NCI-H1417 (cell line): ENCODE measurements around the gene F12.

ENCODE experiments used
- DNase-seq, 3 experiments: peaks; one replicate each; lab custom pipeline; 2025; lab: John Stamatoyannopoulos, UW

The F12 gene

DNA sequence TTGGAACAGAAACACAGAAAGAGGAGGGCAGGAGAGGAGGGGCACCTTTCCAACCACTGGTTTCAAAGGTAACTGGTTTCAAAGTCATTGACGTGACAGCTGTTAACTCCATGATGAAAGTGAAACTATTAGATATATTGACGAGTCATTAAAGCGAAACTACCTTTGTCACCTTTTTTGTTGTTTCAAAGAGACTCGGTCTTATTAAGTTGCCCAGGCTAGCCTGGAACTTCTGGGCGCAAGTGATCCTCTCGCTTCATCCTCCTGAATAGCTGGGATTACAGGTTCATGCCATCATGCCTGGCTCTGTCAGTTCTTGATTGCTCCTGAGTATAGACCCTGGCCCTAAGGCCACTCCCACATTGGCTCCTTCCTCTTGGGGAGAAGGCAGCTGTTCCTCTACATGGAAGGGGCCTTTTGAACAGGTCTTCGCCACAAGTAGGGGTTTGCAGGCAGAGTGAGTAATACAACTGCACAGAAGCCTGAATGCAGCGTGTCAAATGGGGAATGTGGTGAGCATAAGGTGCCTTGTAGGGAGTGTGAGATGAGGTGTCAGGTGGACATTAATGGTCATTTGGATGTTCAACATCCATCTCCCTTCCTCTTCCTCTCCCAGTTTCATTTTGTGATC is 3.4 kb upstream of the F12 start:
- DNase-seq = no peak

DNA sequence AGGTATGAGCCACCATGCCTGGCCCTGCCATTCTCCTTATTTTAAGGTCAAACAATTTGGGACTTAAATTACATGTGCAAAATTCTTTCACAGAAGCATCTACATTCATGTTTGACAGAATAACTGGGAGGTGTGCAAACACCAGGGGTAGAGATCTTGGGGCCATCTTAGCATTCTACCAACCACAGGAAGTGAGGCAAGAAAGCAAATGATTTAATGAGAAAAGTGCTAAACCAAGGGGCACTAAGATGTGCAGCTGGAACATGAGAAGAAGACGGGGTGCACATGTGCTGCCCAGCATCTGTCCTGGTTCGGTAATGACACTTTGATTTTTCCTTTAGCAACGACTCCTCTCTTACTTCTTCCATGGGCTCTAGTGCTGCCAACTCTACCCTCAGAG is 1.2 kb upstream of the F12 start:
- DNase-seq = no peak

DNA sequence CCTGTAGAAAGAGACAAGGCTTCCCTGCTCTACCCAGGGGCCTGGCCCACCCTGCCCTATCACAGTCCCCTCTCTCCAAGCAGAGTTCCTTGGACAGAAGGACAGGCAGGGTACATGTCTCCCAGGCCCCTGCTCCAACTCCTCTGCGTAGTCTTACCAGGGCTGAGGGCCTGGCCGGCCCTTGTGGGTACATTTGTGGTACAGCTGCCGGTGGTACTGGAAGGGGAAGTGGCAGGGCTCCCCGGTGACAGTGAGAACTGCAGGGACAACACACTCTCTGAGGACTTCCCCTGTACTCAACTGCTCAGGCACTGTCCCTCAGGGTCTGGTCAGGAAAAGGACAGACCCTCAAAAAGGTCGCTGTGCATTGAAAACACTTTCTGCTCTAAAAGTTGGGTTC is 3.6 kb downstream of the F12 start:
- no peak for DNase-seq

DNA sequence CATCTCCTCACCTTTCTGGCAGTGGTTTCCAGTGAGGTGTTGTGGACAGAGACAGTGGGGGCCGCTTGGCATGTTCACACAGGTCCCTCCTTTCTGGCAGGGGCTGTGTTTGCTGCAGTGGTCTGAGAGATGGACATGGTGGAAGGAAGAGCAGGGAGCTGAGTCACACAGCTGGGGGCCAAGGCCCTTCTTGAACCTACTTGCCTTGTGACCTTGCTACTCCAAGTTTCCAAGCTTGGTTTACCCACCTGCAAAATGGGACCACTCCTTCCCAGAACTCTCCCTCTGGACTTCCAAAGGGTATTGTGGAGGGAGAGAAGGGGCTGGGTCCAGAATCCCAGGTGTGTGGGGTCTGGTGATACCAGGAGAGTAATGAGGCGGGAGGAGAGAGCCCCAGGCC is 4.1 kb downstream of the F12 start:
- no peak for DNase-seq

DNA sequence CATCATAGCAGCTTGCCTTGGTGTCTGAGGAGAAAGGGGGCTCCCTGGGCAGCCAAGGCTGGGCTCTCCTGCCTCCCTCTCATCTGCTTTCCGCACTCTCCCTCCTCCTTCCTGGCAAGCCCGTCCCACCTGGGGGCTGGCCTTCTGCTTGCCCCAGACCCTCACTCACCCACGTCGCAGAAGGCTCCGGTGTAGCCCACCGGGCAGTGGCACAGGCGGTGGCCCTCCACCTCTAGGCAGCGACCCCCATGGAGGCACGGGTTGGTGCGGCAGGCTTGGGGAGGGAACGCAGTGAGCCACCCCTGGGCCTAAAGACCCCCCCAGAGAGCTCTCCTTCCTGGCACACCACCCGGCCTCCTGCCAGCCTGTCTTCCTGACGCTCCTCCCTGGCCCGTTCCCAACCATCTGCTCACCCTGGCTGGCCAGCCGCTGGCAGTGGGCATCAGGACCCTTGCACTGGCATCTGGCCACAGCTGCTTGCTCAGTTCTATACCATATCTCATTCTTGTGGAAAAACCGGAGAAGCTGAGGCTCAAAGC is 4.7 kb downstream of the F12 start:
- DNase-seq = peak in 1 of 3 experiments; percentile 28

DNA sequence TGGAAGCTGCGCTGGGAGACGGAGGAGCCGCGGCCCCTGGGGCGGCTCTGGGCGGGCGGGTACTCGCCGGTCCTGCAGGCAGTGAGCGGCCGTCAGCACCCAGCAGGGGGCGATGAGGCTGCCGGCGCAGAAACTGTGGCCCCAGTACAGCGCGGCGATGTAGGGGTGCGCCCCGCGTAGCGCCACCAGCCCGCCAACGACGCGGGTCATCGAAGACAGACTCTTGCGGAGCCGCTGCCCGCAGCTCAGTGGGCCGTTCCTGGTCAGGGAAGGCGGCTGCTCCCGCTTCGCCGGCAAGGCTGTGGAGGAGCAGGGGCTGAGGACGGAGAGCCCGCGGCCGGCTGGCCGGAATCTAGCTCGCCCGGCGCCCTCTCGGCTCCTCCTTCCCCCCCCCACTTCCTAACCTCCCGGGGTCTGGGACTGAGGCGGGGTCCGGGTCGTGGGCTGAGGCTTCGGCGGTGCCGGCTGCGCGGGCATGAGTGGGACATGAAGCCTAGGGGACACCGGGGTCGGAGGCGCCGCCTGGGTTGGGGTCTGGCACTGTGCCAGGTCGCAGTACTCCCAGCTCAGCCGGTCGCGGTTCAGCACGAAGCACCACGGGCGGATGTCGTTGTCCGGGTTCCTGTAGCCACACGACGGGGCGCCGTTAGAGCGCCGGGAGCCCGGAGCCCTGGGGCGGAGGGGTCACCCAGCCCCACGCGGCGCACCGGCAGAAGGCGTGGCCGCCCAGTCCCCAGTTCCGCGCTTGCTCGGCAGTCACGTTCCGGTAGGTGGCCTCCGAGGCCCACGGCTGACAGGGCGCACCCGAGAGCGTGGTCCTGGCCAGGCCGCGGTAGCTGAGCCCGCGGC is 5.3 kb downstream of the F12 start:
- DNase-seq = peak; percentile 54 to 80 (median 76)

DNA sequence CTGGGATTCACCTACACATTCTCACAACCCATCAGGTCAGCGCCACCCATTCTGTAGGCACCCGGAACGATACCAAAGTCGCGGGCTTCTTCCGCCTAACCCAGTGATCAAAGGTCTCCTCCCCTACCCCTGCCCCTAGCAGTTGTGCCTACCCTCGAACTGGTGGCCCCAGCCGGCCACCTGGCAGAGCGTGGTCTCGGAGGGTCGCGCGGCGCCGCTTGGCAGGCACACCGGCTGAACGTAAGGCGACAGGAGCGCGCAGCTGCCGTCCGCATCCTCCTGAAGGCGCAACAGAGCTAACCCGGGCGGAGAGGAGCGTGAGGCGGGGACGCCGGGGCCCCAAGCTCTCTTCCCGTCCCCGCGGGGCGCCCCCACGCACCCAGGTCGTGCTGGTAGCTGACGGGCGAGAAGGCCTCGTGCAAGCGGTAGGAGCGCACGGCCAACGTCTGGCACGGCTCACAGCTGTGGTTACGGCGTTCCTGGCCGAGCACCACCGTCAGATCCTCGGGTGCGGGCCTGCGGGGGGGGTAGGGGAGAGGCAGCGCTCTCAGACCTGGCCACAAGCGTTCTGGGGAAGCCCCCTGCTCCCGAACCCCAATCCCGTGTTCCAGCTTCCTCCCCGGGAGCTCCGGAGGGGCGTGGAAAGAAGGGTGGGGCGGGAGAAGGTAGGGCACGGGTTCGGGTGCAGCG is 6.1 kb downstream of the F12 start:
- peak; percentile 29 to 68 (median 68) for DNase-seq

DNA sequence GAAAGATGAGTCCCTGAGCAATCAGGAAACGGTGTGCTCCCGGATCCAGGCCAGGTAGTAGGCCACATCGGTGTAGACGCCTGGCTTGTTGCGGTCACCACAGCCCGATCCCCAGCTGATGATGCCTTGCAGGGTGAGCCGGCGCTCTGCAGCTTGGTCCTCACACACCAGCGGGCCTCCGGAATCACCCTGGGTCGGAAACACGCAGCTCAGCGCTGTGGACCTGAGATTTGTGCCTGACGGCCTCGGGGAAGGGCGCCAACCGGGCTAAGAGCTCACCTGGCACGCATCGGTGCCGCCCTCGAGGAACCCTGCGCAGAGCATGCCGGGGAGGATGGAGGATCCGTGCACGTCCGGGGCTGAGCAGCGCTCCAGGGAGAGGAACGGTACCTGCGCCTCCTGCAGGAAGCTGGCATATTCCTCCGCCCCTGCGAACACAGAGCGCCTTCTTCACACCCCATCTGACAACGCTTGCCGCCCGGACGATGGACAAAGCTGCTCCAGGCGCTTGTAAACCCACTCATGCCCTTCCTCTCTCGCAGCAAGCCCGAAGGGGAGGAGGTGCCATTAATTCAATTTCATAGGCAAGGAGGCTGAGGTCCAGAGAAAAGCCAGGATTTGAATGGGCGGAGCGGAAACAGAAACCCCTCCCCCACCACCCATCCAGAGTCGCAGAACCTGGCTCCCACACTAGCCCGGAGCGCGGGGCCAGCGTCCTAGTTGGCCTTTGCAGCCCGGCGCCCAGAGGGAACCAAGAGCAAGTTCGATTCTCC is 6.9 kb downstream of the F12 start:
- DNase-seq = peak; percentile 80 to 90 (median 82)

DNA sequence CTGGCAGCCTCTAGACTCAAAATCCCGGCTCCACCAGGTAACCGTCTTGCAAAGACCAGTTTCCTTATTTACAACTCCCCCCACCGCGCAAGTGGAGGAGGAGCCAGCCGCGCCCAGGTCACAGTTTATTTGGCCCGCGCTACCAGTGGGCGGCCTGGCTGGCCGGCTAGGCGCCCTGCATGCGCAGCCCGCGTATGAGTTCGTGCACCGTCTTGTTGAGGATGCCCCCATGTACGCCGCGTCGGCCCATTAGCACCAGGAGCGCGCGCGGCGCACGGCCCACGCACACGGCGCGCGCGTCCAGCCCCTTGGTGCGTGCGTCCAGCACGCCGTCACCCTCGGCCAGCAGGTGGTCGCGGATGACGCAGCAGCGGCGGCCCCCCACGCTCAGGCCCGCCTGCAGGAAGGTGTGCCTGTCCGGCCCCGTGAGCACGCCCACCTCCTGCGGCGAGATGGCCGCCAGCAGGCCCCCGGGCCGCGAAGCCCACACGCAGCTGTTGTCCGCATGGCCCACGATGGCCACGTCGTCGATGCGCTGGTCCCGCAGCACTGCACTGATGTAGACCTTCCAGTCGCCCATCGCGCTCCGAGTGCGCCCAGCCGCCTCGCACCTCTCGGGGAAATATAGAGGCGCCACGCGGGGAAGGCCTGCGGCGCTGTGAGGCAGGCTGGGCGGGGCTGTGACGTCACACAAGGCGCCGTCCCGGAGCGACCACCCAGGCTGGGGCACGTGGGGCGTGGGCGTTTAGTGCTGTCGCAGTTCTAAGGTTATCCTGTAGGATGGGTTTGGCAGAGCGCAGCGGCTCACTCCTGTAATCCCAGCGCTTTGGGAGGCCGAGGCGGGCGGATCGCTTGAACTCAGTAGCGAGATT is 9.1 kb downstream of the F12 start, which contains the start of gene PFN3:
Gene PFN3, minus strand, starts transcription at position 665 of the 872 bp plus-strand sequence. Its CDS starts 85 bp downstream, at position 580.
- DNase-seq = no peak

DNA sequence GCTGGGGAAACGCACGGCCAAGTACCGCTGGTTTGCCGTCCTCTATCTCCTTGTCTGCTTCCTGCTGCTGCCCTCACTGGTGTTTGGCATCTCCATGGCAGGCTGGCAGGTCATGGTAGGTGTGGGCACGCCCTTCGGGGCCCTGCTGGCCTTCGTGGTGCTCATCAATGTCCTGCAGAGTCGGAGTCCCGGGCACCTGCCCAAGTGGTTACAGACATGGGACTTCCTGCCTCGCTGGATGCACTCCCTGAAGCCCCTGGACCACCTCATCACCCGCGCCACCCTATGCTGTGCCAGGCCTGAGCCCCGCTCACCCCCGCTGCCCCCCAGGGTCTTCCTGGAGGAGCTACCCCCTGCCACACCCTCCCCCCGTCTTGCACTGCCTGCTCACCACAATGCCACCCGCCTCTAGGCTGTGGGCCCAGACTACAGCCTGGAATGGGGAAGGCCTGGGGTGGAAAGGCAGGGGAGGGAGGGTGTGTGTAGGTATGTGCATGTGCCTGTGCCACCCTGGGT is 11.4 kb downstream of the F12 start:
- no peak for DNase-seq

DNA sequence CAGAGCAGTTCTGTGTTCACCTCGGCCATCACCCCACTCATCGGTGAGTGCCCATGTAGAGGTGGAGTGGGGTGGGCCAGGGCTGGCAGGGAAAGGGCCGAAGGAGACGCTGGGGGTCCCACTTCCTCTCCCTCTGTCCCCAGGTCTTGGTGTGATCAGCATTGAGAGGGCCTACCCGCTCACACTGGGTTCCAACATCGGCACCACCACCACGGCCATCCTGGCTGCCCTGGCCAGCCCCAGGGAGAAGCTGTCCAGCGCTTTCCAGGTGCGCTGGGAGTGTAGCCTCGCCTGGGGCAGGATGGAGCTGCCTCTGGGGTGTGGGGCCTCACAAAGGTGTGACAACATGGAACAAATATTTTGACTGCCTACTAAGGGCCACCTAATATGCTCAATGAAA is 12.6 kb downstream of the F12 start:
- no peak for DNase-seq

DNA sequence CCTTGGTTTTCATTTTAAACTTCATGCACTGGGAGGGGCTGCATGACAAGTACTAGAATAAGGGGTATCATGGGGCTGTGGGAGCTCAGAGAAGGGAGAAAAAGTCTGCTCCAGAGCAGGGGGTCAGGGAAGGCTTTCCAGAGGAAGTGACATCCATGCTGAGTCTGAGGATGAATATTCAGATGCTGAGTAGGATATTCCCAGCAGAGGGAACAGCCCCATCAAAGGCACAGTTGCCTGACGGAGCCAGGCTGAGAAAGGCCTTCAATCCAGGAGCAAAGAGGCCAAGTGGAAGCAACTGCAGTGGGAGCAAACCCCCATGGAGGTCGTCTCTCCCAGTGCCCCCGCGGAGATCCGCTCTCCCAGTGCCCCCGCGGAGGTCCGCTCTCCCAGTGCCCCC is 13.3 kb downstream of the F12 start:
- no peak for DNase-seq

DNA sequence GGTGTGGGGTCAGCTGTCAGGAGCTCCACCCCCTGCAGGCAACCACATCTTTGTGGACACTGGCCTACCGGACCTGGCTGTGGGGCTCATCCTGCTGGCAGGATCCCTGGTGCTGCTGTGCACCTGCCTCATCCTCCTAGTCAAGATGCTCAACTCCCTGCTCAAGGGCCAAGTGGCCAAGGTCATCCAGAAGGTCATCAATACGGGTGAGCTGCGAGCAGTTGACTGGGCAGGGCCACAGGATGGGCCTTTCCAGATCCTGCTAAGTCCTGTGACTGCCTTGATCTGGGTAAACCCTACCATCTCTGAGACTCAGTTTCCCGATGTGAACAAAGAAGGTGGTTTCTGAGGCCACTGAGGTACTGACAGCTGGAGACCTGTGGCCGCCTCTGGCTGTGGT is 15.4 kb downstream of the F12 start:
- DNase-seq = no peak

DNA sequence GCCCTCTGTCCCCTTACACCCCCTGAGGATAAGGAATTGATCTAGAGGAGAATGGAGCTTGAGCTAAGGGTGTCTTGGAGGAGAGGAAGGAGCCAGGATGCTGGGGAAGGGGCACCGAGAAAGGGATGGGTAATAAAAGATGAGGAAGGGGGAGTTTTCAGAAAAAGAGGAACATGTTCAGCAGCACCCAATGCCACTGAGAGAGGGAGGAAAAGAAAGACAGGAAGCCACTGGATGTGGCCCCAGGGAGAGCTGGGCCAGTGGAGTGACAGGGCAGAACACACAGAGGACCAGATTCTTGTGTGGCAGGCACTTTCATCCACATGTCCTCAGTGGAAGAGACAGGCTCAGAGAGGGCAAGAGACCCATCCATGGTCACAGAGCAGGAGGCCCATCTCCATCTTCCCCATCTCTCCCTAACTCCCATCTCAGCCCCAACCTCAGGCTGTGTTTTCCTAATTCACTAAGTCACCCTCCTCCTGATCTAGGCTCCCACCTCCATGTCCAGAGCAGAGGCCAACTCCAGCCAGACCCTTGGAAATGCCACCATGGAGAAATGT is 16.1 kb downstream of the F12 start:
- DNase-seq = no peak

DNA sequence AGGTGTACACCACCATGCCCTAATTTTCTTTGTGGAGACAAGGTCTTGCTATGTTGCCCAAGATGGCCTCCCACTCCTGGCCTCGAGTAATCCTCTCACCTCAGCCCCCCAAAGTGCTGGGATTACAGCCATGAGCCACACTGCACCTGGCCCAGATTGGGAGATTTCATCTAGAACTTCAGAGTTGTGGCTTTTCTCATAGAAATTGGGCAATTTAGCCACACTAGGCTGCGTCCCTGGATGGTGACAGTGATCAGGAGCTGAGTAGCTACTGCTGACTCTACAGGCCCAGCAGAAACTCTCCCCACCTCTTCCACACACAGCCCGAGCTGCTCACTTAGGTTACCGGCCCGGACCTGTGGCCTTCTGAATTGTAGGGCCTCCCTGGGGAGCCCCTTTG is 16.6 kb downstream of the F12 start:
- DNase-seq = no peak

DNA sequence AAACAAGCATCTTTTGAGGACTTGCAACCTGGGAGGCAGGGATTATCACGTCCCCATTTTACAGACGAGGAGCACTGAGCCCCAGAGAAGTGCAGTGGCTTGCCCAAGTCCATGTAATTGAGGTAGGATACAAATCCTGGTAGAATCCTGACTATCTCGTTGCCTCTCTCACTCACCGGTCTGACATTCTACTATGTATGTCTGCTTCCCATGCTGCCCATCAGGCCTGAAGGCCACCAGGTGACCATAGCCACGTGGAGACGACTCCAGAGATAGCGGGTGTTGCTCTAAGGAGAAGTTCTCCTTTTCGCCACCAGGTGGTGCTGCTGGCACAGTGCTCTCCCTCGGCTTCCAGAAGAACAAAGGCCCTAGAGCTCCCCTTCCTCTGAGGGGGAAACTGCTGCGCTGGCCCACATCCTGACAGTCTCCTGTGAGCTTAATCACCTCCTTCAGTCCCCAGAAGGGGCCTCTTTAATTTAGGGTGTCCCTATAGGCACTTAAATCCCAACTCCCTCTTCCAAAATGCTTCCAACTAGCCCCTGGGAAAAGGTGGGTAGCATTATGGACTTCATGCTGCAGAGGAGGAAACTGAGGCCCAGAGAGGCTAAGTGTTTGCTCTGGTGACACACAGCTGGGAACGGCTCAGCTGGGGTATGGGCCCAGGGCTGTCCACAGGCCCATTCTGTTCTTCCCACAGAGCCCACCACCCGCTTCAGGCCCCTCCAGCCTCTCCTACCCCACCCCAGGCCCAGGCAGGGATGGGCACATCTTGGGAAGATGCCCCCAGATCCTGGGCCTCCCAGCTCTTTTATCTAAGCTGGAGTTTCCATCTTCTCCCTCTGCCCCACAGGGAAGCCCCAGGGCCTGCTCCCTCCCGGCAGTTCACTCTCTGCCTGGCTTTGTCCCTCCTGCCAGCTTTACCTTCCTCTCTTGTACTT is 18.7 kb downstream of the F12 start:
- DNase-seq = peak; percentile 66 to 89 (median 80)

DNA sequence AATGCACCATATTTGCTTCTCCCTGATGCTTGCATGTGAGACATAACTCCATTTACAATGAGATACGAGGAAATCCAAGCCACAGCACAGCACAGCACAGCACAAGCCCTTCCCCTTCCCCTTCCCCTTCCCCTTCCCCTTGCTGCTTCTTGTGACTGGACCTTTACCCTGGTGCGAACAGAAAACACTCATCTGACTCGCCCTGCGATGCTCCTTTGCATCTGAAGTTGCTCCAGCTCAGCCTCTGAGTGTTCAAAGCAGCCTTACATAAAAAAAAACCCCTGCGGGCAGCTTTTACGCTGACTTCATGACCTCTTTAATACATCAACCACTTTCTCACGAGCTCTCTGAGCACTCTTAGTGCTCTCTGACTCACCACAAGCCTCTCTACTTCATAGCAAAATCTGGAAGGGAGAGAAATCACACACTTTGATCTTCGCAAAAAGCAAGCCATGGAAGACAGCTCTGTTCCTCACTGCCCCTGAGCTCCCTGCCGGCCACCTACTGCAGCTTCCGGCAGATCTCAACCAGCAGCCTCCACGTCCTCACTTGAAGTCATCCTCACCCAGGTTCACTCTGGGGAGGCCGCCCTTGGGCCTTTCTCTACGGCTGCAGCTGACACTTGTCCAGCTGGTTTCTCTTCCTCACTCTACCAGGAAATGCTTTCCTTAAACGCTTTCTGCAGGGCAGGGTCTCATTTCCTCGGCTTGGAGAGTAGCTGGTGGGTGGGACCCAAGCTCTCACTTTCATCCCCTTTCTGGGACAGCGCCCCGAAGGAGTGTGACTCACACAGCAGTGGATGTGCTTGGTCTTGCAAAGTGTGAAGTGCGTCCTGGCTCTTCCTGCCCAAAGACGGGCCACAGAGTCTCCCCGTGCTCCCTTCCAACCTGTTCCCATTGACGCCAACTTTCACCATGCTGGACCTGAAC is 19.9 kb downstream of the F12 start:
- DNase-seq = no peak

DNA sequence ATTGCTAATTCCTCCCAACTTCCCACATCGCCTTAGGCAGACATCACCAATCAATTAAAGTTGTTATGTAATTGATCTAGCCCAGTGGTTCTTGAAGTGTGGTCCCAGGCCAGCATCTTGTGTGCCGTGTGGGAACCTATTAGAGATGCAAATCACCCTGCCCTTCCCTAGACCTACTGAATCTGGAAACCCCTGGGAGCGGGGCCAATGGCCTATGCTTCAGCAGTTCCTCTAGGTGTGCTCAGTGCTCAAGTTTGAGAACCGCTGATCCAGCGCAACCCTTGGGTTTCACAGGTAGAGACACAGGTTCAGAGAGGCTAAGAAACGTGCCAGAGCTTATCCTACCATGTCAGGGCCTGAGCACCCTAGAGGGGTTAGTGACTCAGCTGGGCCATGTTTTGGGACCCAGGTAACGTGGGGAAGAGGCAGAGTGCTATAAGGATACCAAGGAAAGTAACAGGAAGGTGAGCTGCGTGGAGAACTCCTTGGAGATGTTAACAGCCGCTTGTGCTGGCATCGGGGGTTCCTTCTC is 20.8 kb downstream of the F12 start:
- no peak for DNase-seq
